GM12878 (cell line): ENCODE measurements around the gene OR1B1. TPM values are rescaled to one million over a fixed set of nuclear protein-coding genes. Genes with fewer than 3 reads are reported as not detected.

Experiments used
- ATAC-seq: fragments of 200-7000 bp; cut with Tn5 transposase; 3 replicates; pipeline ENCODE4 v1.9.1; 2020; ENCODE audit warnings: mild to moderate bottlenecking, moderate library complexity
- BruUV-seq: library from RNA; stranded (reverse); fragments of 400-500 nt; replicated peaks from 2 replicates; lab custom pipeline; 2021; lab: Mats Ljungman, UMichigan
- CTCF ChIA-PET: fragments of 300-600 bp; sonication (Branson Sonifier 250); formaldehyde crosslinking; extraction: SDS; loops from one replicate; lab custom pipeline; 2021; ENCODE audit warnings: inconsistent platforms; lab: Yijun Ruan, JAX
- POLR2A ChIA-PET: fragments of 350-600 bp; formaldehyde crosslinking; extraction: SDS; loops from one replicate; lab custom pipeline; 2021; ENCODE audit warnings: inconsistent platforms; lab: Charles Lee
- RAD21 ChIA-PET: fragments of 300-600 bp; sonication (Branson Sonifier 250); formaldehyde crosslinking; loops from one replicate; lab custom pipeline; 2023; ENCODE audit warnings: antibody characterized with exemption; ENCODE audit not compliant: unreplicated experiment; lab: Charles Lee
- SMC1A ChIA-PET: fragments of 300-600 bp; sonication (Branson Sonifier 250); formaldehyde crosslinking; loops from one replicate; lab custom pipeline; 2023; ENCODE audit not compliant: unreplicated experiment, uncharacterized antibody; lab: Charles Lee
- DNase-seq: peaks from one replicate; pipeline ENCODE4 v3.0.0-alpha.2; 2011; ENCODE audit warnings: low read depth, low spot score
- FAIRE-seq: peaks from 3 replicates; lab custom pipeline; 2011; peaks lifted over from hg19 to GRCh38; lab: Jason Lieb, UNC
- H2AFZ ChIP-seq: 2 replicates; pipeline ENCODE4 v1.6.0; 2011; ENCODE audit warnings: low read depth, low read length, control low read depth; ENCODE audit not compliant: control insufficient read depth
- H3K27ac ChIP-seq: 2 replicates; pipeline ENCODE4 v1.5.1; 2011; ENCODE audit warnings: control low read depth; ENCODE audit not compliant: control insufficient read depth, insufficient read depth
- H3K27me3 ChIP-seq, 2 experiments: replicated peaks in 1 of 2; 2 replicates each; pipeline versions ENCODE4 v1.6.0 to v1.6.1; 2011; ENCODE audit warnings: low read length in 1 of 2; ENCODE audit not compliant: control insufficient read depth in 2 of 2, insufficient read depth in 2 of 2
- H3K36me3 ChIP-seq, 2 experiments: 2 replicates each; pipeline ENCODE4 v1.5.1; 2011; ENCODE audit warnings: low read length in 1 of 2; ENCODE audit not compliant: control insufficient read depth in 2 of 2, insufficient read depth in 2 of 2
- H3K4me1 ChIP-seq: 2 replicates; pipeline ENCODE4 v1.6.1; 2011; ENCODE audit warnings: mild to moderate bottlenecking, low read length, moderate library complexity, mixed read lengths; ENCODE audit not compliant: control insufficient read depth, insufficient read depth
- H3K4me2 ChIP-seq: 2 replicates; pipeline ENCODE4 v1.6.0; 2011; ENCODE audit warnings: control low read depth; ENCODE audit not compliant: control insufficient read depth, insufficient read depth
- H3K4me3 ChIP-seq: fragments of 200-600 bp; sonication (generic); 2 replicates; pipeline ENCODE4 v1.5.1; 2016
- H3K79me2 ChIP-seq: 2 replicates; pipeline ENCODE4 v1.6.0; 2011; ENCODE audit warnings: low read length; ENCODE audit not compliant: control insufficient read depth, insufficient read depth
- H3K9ac ChIP-seq: 2 replicates; pipeline ENCODE4 v1.8.0; 2011; ENCODE audit warnings: low read length, control low read depth, mixed read lengths; ENCODE audit not compliant: control insufficient read depth, insufficient read depth
- H3K9me3 ChIP-seq: replicated peaks from 3 replicates; pipeline ENCODE4 v1.5.1; 2011; ENCODE audit warnings: mild to moderate bottlenecking, low read length; ENCODE audit not compliant: control insufficient read depth, insufficient read depth
- H4K20me1 ChIP-seq: 2 replicates; pipeline ENCODE4 v1.6.0; 2011; ENCODE audit not compliant: control insufficient read depth, insufficient read depth
- CHD2 ChIP-seq: IDR thresholded peaks from 2 replicates; pipeline ENCODE4 v1.6.1; 2011; ENCODE audit warnings: low read depth, low read length, improper control_type of control experiment, borderline replicate concordance
- CHD4 ChIP-seq: fragments of 200-600 bp; sonication (generic); IDR thresholded peaks from 2 replicates; pipeline ENCODE4 v1.6.1; 2016; ENCODE audit warnings: mild to moderate bottlenecking
- MTA3 ChIP-seq: IDR thresholded peaks from 2 replicates; pipeline ENCODE4 v1.6.1; 2012; ENCODE audit warnings: low read length, inconsistent platforms, borderline replicate concordance
- MYB ChIP-seq: fragments of 150-350 bp; IDR thresholded peaks from 2 replicates; pipeline ENCODE4 v1.6.1; 2014; ENCODE audit warnings: mild to moderate bottlenecking, low read depth, low read length, borderline replicate concordance
- NFXL1 ChIP-seq: fragments of 450-650 bp; IDR thresholded peaks from 2 replicates; pipeline ENCODE4 v1.6.1; 2017; ENCODE audit warnings: antibody characterized with exemption, mild to moderate bottlenecking, borderline replicate concordance
- NFYA ChIP-seq: IDR thresholded peaks from 2 replicates; pipeline ENCODE4 v1.6.1; 2011; ENCODE audit warnings: low read depth, mild to moderate bottlenecking, low read length, improper control_type of control experiment, borderline replicate concordance
- ZBED1 ChIP-seq: IDR thresholded peaks from 2 replicates; pipeline ENCODE4 v1.6.1; 2016; ENCODE audit warnings: borderline replicate concordance
- ZZZ3 ChIP-seq: IDR thresholded peaks from 2 replicates; pipeline ENCODE4 v1.6.1; 2011; ENCODE audit warnings: low read depth; ENCODE audit not compliant: control insufficient read depth, insufficient read length
- WGBS: methylation state at CpG from one replicate; pipeline ENCODE4 v1.1.6; 2016; ENCODE audit warnings: low lambda C conversion rate; ENCODE audit not compliant: insufficient replicate concordance, insufficient coverage; ENCODE audit errors: missing lambda C conversion rate; 5-methylcytosine and 5-hydroxymethylcytosine counted together
- in situ Hi-C: fragments of 300-500 bp; cut with MboI; formaldehyde crosslinking; loops from 9 replicates; pipeline ENCODE4 v1.14.3; 2018; ENCODE audit warnings: mixed read lengths
- intact Hi-C: fragments of 100-400 bp; cut with micrococcal nuclease; formaldehyde crosslinking; loops from one replicate; pipeline ENCODE4 v1.14.2; 2022; ENCODE audit not compliant: unreplicated experiment
- polyA plus RNA-seq, 11 experiments: library from polyadenylated mRNA; depleted of rRNA in 4 of 11; unstranded in 6 of 11; stranded (reverse) in 5 of 11; fragments of >200 nt; fragmentation: Nextera tagmentation in 4 of 11; fragmentation: Illumina TruSeq in 1 of 11; extraction: Ambion mirVana in 4 of 11; extraction: Trizol in 1 of 11; gene quantifications; 1 replicate in 1 of 11; 2 replicates in 10 of 11; pipeline versions ENCODE4 v1.2.1 to v1.2.3, GENCODE V29; 2011 to 2016; ENCODE audit warnings: inconsistent platforms in 2 of 11, missing spikeins in 2 of 11, low read depth in 1 of 11
- total RNA-seq, 4 experiments: library from RNA; depleted of rRNA in 3 of 4; stranded (reverse); fragments of >200 nt in 3 of 4; fragmentation: Illumina TruSeq in 1 of 4; extraction: Trizol in 1 of 4; gene quantifications; 2 replicates each; pipeline versions ENCODE4 v1.2.1 to v1.2.3, GENCODE V29; 2013 to 2021
- TF ChIP-seq, protein P1 (sequence below): IDR thresholded peaks from 2 replicates; pipeline ENCODE4 v1.6.1; 2011; ENCODE audit warnings: borderline replicate concordance, low read depth, mild to moderate bottlenecking, moderate library complexity, low read length; ENCODE audit not compliant: insufficient read depth, poor library complexity, severe bottlenecking
- TF ChIP-seq, protein P2 (sequence below): fragments of 450-650 bp; IDR thresholded peaks from 2 replicates; pipeline ENCODE4 v1.6.1; 2016; ENCODE audit warnings: mild to moderate bottlenecking
- TF ChIP-seq, protein P3 (sequence below): fragments of 150-350 bp; IDR thresholded peaks from 2 replicates; pipeline ENCODE4 v1.6.1; 2016; ENCODE audit warnings: low read depth, low read length

The OR1B1 gene
- total and polyA plus RNA-seq, 10 of the 15 experiments (the other 5 are each of a cell fraction or from before 2014, with no cell fraction given) = not detected

DNA sequence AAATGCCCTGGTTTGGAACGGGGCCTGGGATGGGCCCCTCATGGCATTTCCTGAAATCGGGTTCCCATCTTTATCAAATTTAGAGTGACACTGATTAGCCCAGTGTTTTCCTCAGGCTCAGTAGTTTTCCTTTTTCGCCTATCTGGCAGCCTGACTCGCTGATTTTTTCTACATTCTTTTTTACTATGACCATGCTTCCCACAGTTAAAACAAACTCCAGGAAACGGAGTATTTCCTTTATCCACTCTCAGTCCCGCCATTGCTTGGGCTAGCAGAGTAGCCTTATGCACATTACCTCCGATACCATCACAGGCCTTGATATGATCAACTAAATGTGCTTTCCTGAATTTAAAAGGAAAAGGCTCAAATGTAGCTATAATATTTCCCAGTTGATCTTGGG, 37.4 kb downstream of the OR1B1 start:
- H3K9ac ChIP-seq = no peak overlapping the region
- no peaks in the 10 kb centered on the region for H3K27me3 ChIP-seq
- TF ChIP-seq, protein P1, sequence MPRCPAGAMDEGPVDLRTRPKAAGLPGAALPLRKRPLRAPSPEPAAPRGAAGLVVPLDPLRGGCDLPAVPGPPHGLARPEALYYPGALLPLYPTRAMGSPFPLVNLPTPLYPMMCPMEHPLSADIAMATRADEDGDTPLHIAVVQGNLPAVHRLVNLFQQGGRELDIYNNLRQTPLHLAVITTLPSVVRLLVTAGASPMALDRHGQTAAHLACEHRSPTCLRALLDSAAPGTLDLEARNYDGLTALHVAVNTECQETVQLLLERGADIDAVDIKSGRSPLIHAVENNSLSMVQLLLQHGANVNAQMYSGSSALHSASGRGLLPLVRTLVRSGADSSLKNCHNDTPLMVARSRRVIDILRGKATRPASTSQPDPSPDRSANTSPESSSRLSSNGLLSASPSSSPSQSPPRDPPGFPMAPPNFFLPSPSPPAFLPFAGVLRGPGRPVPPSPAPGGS = no peak
- TF ChIP-seq NFYA (no peak), ZBED1 (no peak), CHD2 (no peak), NFXL1 (no peak), MYB (no peak), CHD4 (no peak), MTA3 (no peak), ZZZ3 (no peak)
- TF ChIP-seq, protein P2, sequence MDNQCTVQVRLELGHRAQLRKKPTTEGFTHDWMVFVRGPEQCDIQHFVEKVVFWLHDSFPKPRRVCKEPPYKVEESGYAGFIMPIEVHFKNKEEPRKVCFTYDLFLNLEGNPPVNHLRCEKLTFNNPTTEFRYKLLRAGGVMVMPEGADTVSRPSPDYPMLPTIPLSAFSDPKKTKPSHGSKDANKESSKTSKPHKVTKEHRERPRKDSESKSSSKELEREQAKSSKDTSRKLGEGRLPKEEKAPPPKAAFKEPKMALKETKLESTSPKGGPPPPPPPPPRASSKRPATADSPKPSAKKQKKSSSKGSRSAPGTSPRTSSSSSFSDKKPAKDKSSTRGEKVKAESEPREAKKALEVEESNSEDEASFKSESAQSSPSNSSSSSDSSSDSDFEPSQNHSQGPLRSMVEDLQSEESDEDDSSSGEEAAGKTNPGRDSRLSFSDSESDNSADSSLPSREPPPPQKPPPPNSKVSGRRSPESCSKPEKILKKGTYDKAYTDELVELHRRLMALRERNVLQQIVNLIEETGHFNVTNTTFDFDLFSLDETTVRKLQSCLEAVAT = no peak
- TF ChIP-seq, protein P3, sequence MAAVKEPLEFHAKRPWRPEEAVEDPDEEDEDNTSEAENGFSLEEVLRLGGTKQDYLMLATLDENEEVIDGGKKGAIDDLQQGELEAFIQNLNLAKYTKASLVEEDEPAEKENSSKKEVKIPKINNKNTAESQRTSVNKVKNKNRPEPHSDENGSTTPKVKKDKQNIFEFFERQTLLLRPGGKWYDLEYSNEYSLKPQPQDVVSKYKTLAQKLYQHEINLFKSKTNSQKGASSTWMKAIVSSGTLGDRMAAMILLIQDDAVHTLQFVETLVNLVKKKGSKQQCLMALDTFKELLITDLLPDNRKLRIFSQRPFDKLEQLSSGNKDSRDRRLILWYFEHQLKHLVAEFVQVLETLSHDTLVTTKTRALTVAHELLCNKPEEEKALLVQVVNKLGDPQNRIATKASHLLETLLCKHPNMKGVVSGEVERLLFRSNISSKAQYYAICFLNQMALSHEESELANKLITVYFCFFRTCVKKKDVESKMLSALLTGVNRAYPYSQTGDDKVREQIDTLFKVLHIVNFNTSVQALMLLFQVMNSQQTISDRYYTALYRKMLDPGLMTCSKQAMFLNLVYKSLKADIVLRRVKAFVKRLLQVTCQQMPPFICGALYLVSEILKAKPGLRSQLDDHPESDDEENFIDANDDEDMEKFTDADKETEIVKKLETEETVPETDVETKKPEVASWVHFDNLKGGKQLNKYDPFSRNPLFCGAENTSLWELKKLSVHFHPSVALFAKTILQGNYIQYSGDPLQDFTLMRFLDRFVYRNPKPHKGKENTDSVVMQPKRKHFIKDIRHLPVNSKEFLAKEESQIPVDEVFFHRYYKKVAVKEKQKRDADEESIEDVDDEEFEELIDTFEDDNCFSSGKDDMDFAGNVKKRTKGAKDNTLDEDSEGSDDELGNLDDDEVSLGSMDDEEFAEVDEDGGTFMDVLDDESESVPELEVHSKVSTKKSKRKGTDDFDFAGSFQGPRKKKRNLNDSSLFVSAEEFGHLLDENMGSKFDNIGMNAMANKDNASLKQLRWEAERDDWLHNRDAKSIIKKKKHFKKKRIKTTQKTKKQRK = no peak
- in situ Hi-C loops (no loop called here), intact Hi-C loops (no loop called here)
- H3K4me3 ChIP-seq = no peak overlapping the region
- H4K20me1 ChIP-seq = no peaks in the 10 kb centered on the region
- BruUV-seq = no TSS peak
- ChIA-PET CTCF (interaction anchor here (0.6 kb wide), 1 partner anchor 15 kb away, joined by 4 read pairs; no protein-coding TSS in a partner anchor), POLR2A (no interaction called here), SMC1A (no interaction called here), RAD21 (no interaction called here)
- no peaks in the 10 kb centered on the region for H3K4me1 ChIP-seq
- ATAC-seq (no peak), FAIRE-seq (no peak), DNase-seq (no peak)
- H3K79me2 ChIP-seq = no peaks in the 10 kb centered on the region
- WGBS = 27% methylated on average over 7 of the region's 7 CpGs
- no peak overlapping the region for H2AFZ ChIP-seq
- H3K27ac ChIP-seq = no peak overlapping the region
- H3K4me2 ChIP-seq = no peak overlapping the region
- no peaks in the 10 kb centered on the region for H3K36me3 ChIP-seq
- no peaks in the 10 kb centered on the region for H3K9me3 ChIP-seq
